NB4 (cell line): ENCODE results near the gene AGBL5.

ENCODE experiments used
- DNase-seq: peaks from one replicate; pipeline ENCODE4 v3.0.0; 2010; ENCODE audit warnings: low read depth
- H3K4me3 ChIP-seq: one replicate; pipeline ENCODE4 v1.5.1; 2011; ENCODE audit warnings: mild to moderate bottlenecking, low read depth, low read length, moderate library complexity
- MYC ChIP-seq: IDR thresholded peaks from 2 replicates; pipeline ENCODE4 v1.6.1; 2011; ENCODE audit warnings: low read depth, low read length
- POLR2A ChIP-seq: IDR thresholded peaks from 2 replicates; pipeline ENCODE4 v1.6.1; 2011; ENCODE audit warnings: mild to moderate bottlenecking; ENCODE audit not compliant: insufficient read length; ENCODE audit errors: extremely low read depth
- TF ChIP-seq, protein P1 (sequence below): IDR thresholded peaks from 2 replicates; pipeline ENCODE4 v1.6.1; 2011; ENCODE audit warnings: low read depth, low read length
- TF ChIP-seq, protein P2 (sequence below): IDR thresholded peaks from one replicate; pipeline ENCODE4 v1.5.1; 2012; ENCODE audit warnings: low read depth, low read length

Gene AGBL5, protein sequence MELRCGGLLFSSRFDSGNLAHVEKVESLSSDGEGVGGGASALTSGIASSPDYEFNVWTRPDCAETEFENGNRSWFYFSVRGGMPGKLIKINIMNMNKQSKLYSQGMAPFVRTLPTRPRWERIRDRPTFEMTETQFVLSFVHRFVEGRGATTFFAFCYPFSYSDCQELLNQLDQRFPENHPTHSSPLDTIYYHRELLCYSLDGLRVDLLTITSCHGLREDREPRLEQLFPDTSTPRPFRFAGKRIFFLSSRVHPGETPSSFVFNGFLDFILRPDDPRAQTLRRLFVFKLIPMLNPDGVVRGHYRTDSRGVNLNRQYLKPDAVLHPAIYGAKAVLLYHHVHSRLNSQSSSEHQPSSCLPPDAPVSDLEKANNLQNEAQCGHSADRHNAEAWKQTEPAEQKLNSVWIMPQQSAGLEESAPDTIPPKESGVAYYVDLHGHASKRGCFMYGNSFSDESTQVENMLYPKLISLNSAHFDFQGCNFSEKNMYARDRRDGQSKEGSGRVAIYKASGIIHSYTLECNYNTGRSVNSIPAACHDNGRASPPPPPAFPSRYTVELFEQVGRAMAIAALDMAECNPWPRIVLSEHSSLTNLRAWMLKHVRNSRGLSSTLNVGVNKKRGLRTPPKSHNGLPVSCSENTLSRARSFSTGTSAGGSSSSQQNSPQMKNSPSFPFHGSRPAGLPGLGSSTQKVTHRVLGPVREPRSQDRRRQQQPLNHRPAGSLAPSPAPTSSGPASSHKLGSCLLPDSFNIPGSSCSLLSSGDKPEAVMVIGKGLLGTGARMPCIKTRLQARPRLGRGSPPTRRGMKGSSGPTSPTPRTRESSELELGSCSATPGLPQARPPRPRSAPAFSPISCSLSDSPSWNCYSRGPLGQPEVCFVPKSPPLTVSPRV

DNA sequence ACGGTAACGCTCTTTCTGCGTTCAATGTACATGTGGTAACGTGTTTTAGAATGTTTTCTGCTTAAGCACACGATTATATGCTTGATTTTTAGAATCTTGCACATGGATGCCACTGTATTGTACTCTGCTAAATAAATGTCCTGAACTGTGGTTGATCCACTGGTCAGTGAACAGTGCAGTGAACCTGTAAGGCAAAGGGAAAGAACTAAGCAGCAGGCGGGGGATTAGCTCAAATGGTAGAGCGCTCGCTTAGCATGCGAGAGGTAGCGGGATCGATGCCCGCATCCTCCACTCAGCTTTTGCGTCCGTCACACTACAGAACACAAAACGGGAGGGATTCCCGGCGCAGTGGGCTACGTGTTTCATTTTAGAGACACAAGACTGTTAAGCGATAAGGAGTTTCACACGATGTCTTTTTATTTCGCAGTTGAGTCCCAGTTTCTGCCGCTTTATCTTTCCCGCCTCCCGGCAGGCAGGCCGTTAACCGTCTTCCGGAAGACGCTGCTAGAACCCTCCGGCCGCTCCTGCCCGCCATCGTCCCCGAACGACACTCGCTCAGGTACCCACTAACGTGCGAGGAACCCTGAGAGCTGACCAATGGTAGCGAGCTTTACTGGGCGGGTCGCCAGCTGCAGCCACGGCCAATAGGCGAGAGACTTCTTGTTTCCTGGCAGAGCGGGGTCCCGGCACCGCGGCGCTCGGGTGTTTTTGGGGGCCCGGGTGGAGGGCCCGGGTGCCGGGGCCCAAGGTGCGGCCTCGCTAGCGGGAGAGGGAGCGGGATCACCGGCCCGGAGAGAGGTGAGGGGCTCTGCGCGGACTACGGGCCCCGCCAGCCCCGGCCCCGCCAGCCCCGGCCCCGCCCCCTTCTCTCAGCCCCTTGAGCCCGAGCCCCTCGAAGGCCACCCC is at the start of gene AGBL5:
Gene AGBL5, plus strand, starts transcription at position 673 of the 906 bp plus-strand sequence. CDS start 1,291 bp downstream, outside the sequence.
- DNase-seq, result peak; percentile 96
- peak within 1 kb of the TSS; percentile 81 for H3K4me3 ChIP-seq
- TF ChIP-seq, protein P1, sequence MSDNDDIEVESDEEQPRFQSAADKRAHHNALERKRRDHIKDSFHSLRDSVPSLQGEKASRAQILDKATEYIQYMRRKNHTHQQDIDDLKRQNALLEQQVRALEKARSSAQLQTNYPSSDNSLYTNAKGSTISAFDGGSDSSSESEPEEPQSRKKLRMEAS, result peak; percentile 73
- TF ChIP-seq, protein P2, sequence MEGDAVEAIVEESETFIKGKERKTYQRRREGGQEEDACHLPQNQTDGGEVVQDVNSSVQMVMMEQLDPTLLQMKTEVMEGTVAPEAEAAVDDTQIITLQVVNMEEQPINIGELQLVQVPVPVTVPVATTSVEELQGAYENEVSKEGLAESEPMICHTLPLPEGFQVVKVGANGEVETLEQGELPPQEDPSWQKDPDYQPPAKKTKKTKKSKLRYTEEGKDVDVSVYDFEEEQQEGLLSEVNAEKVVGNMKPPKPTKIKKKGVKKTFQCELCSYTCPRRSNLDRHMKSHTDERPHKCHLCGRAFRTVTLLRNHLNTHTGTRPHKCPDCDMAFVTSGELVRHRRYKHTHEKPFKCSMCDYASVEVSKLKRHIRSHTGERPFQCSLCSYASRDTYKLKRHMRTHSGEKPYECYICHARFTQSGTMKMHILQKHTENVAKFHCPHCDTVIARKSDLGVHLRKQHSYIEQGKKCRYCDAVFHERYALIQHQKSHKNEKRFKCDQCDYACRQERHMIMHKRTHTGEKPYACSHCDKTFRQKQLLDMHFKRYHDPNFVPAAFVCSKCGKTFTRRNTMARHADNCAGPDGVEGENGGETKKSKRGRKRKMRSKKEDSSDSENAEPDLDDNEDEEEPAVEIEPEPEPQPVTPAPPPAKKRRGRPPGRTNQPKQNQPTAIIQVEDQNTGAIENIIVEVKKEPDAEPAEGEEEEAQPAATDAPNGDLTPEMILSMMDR, result no peak
- TF ChIP-seq MYC (peak; percentile 50; the same call in 1 of the 2 replicates), POLR2A (peak; percentile 48)

DNA sequence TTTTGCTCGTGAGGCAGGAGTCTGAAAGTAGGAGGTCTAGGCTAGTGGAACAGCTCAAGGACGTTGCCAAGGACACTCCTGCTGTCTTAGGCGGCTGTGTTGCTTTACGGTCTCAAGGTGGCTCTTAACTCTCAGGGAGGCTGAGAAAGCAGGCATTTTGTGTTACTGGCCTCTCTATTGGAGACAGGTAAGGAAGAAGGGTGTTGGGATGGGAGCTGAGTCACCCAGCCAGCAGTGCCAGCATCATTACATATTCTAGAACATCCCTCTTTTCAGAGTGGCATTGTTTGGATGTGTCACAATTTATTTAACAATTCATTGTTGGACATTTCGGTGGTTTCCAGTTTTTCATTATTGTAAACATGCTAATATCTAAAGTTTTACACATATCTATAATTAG is 49.5 kb upstream of the AGBL5 start:
- no peak overlapping the region for H3K4me3 ChIP-seq
- no peak for DNase-seq
- TF ChIP-seq MYC (no peak), POLR2A (no peak)
- TF ChIP-seq, protein P2, result no peak
- TF ChIP-seq, protein P1, result no peak

DNA sequence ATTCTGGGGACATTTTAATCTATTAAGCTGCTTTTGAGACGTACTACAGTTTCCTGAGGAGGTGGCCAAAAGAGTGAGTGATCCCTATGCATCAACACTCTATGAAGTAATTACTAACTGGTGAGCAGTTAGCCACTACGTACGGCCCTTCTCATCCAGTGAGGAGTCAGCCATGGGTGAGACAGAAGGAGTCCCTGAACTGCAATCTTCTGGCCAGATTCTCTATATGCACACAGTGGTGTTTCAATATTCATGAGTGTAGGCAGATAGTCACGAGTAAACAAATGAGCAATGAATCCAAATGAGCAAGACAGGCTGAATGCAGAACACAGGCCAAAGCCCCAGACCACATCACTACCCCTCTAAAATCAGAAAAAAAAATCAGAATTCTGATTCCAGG is 48.5 kb upstream of the AGBL5 start:
- DNase-seq, result no peak
- TF ChIP-seq, protein P1, result no peak
- TF ChIP-seq MYC (no peak), POLR2A (no peak)
- TF ChIP-seq, protein P2, result no peak
- H3K4me3 ChIP-seq, result no peak overlapping the region

DNA sequence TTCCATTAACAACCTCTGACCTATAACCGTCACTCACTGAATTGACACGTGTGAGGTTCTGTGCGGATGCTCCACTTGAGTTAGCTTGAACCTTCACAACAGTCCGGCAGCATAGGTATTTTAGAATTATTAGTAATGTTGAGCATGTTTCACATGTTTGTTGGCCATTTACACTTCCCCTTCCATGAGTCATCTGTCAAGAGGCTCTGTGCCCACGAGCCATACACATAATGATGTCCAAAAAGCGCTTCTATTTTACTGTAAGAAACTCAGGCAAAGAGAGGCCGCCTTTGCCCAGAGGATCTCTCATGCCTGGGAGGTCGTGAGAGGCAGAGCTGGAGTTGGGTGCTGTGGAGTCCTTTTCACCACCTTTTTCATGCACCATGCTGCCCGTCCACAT is 47.6 kb upstream of the AGBL5 start:
- H3K4me3 ChIP-seq, result no peak overlapping the region
- DNase-seq, result peak; percentile 22
- no peak for TF ChIP-seq MYC
- TF ChIP-seq, protein P2, result no peak
- TF ChIP-seq, protein P1, result no peak
- TF ChIP-seq POLR2A, result no peak
